Measurements from ENCODE around the gene MRO.

Gene MRO

DNA sequence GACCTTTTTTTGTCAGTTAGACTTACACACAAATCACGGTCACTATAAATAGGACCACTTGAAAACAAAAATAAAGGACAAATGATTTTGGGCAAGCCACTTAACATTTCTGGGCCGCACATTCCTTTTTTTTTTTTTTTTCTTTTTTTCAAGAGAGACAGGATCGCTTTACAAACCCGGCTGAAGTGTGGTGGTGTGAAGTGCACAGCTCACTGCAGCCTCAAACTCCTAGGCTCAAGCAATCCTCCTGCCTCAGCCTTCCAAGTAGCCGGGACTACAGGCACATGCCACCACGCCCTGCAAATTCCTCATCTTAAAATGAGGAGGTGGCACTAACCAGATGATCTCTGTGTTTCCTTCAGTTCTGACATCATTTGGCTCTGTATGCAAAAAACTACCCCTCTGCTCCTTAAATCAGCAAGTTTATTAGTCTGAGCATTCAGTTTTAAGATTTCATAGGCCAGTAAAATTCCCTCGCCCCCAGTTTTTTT lies 28.3 kb upstream of the MRO start:
- no peak for TF ChIP-seq CTCF (conservative IDR thresholded peaks at IDR 0.05)
- no peak for TF ChIP-seq ZFX (IDR thresholded peaks at IDR 0.05)
- H3K27ac ChIP-seq = no peak overlapping the region

DNA sequence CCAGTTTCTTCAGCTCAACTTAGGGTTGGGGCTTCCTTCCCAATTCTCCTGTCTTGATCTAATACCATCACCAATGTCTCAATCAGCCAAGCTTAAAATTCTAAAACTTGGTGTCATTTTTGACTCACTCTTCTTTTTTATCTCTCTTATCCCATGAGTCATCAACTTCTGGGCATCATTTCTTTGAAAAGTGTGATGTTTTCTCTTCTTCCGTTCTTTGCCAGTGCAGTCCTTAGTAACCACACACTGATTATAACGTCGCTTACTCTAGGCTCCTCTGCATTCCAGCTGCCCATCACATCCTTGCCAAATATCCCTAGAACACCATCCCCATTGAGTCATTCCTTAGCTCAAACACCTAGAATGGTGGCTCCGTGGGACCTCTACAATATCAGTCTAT lies 27.4 kb upstream of the MRO start:
- TF ChIP-seq CTCF (conservative IDR thresholded peaks at IDR 0.05) = no peak
- no peak for TF ChIP-seq ZFX (IDR thresholded peaks at IDR 0.05)
- no peak overlapping the region for H3K27ac ChIP-seq

DNA sequence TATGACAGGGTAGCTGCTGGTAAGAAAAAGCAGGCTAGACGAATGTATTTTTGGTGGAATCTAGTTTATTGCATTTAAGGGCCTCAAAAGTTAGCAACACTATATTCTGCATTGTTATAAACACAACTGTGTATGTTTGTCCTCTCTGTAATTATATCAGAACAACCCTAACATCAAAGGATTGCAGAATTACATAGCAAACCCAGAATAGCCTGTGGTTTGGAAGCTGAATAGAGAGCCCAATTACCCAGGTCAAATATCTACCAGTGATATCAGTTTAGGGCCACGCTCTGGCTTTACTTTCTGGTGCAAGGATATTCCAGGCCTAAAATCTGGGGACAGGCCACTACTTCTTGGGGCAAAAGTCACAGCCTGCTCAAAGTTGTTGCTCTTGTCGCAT lies 25.1 kb upstream of the MRO start:
- TF ChIP-seq CTCF (conservative IDR thresholded peaks at IDR 0.05) (no peak), ZFX (IDR thresholded peaks at IDR 0.05) (no peak)
- no peak overlapping the region for H3K27ac ChIP-seq

DNA sequence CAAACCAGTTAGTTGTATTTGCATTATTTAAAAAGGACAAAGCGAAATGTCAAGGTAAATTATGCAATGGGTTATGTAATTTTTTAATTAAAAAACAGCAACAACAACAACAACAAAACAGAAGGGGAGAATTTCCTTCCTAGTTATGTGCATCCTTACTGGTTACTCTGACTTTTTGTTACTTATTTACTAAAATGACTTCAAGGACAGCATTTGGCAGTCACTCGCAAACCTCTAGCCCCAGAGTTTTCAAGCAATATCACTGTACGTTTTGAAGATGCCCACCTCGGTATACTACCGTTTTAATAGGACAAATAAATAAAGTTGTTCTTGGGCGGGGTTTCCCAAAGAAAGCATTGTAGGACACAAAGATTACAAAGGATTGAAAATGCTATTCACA lies 24.7 kb upstream of the MRO start:
- no peak for TF ChIP-seq CTCF (conservative IDR thresholded peaks at IDR 0.05)
- H3K27ac ChIP-seq = no peak overlapping the region

DNA sequence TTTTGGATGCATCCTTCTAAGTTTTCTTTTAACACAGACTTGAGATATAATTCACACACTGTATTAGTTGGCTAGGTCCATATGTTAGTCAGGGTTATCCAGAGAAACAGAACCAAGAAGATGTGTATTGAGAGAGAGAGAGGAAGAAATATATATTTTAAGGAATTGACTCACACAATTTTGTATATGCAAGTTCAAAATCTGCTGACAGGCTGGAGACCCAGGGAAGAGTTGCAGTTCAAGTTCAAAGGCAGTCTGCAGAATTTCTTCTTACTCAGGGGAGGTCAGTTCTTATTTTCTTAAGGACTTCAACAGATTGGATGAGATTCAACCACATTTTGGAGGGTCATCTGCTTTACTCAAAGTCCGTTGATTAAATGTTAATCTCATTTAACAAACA lies 23.0 kb upstream of the MRO start:
- TF ChIP-seq CTCF (conservative IDR thresholded peaks at IDR 0.05) (no peak), ZFX (IDR thresholded peaks at IDR 0.05) (no peak)
- H3K27ac ChIP-seq = no peak overlapping the region

- TF ChIP-seq ZFX (IDR thresholded peaks at IDR 0.05) = no peak
- TF ChIP-seq CTCF (conservative IDR thresholded peaks at IDR 0.05) = no peak
- H3K27ac ChIP-seq = no peak overlapping the region
Observed at GRCh38 chr18:50839996-50840395, 20.2 kb upstream of the MRO start.

DNA sequence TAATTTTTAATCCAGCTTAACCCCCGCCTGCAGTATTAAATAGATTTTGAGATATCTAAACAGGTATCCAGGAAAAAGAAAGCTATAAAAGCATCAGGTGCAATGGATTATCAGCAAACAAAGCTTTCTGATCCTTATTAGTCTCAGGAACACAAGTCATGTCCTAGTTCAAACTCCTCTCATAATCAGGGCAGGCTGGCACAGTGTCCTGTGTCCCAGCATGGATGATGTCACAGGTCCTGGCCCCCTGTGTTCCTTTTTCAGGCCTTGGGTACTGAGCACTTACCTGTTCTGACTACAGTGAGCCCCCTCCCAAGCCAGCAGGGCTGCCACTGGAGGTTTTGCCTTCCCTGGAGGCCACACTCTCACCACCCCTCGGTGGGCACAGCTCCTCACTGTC lies 19.5 kb upstream of the MRO start:
- TF ChIP-seq CTCF (conservative IDR thresholded peaks at IDR 0.05) (no peak), ZFX (IDR thresholded peaks at IDR 0.05) (no peak)
- no peak overlapping the region; the same call in 1 of the 2 replicates for H3K27ac ChIP-seq
